AG04450 (cell line): Measurements from ENCODE around the gene GET4. TPM values are rescaled to one million over a fixed set of nuclear protein-coding genes. Genes with fewer than 3 reads are reported as not detected.

Experiments used
- CTCF ChIA-PET: fragments of 300-600, 350-600 bp; formaldehyde crosslinking; extraction: SDS; loops from one replicate; lab custom pipeline; 2022; ENCODE audit warnings: antibody characterized with exemption, inconsistent platforms; lab: Charles Lee
- POLR2A ChIA-PET: fragments of 350-600 bp; formaldehyde crosslinking; extraction: SDS; loops from one replicate; lab custom pipeline; 2021; ENCODE audit warnings: antibody characterized with exemption, inconsistent platforms; lab: Yijun Ruan, JAX
- DNase-seq: peaks from one replicate; pipeline ENCODE4 v3.0.0-alpha.2; 2011; ENCODE audit warnings: low read depth, low spot score
- H3K27ac ChIP-seq: one replicate; pipeline ENCODE4 v1.5.1; 2012; ENCODE audit warnings: low read depth, low read length, control low read depth
- H3K27me3 ChIP-seq: one replicate; pipeline ENCODE4 v1.6.0; 2012; ENCODE audit warnings: low read length; ENCODE audit not compliant: control insufficient read depth, insufficient read depth
- H3K4me3 ChIP-seq: 2 replicates; pipeline ENCODE4 v1.5.1; 2011; ENCODE audit warnings: mild to moderate bottlenecking, low read depth, low read length, control low read depth
- H3K9me3 ChIP-seq: 2 replicates; pipeline ENCODE4 v1.5.1; 2012; ENCODE audit warnings: low read length; ENCODE audit not compliant: control insufficient read depth, insufficient read depth
- polyA plus RNA-seq: library from polyadenylated mRNA; depleted of rRNA; stranded (reverse); fragments of >200 nt; gene quantifications from 2 replicates; pipeline ENCODE4 v1.2.3, GENCODE V29; 2011
- TF ChIP-seq, protein P1 (sequence below): IDR thresholded peaks from 2 replicates; pipeline ENCODE4 v1.5.1; 2011; ENCODE audit warnings: low read depth, low read length, control low read depth, inconsistent platforms

GET4 gene
- polyA plus RNA-seq, 1 experiment: 13.9 TPM

DNA sequence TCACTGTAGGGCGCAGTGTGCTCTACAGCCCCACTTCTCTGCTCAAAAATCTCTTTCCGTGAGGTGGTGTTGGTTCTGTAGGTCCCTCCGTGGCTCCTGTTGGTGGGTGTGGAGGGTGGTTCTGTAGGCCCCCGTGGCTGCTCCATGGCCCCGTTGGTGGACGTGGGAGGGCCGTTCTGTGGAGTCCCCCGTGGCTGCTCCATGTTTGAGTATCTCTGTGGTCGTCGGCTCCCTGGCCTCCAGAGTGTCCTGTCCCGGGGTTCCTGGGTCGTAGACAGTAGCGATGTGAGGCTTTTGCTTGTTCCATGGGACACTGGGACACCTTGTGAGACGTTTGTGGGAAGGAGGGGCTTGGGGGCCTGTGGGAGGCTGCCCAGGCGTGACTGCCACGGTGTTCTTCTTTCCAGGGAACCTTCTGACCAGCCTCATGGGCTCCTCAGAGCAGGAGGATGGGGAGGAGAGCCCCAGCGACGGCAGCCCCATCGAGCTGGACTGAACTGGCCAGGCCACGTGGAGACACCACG is 18.6 kb downstream of the GET4 start:
- H3K27me3 ChIP-seq: no peaks in the 10 kb centered on the region
- H3K27ac ChIP-seq: no peak overlapping the region
- H3K4me3 ChIP-seq: no peak overlapping the region
- H3K9me3 ChIP-seq: peaks cover 24% of the 10 kb centered on the region; the same call in 1 of the 2 replicates
- ChIA-PET CTCF (no interaction called here), POLR2A (no interaction called here)
- TF ChIP-seq, protein P1, sequence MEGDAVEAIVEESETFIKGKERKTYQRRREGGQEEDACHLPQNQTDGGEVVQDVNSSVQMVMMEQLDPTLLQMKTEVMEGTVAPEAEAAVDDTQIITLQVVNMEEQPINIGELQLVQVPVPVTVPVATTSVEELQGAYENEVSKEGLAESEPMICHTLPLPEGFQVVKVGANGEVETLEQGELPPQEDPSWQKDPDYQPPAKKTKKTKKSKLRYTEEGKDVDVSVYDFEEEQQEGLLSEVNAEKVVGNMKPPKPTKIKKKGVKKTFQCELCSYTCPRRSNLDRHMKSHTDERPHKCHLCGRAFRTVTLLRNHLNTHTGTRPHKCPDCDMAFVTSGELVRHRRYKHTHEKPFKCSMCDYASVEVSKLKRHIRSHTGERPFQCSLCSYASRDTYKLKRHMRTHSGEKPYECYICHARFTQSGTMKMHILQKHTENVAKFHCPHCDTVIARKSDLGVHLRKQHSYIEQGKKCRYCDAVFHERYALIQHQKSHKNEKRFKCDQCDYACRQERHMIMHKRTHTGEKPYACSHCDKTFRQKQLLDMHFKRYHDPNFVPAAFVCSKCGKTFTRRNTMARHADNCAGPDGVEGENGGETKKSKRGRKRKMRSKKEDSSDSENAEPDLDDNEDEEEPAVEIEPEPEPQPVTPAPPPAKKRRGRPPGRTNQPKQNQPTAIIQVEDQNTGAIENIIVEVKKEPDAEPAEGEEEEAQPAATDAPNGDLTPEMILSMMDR: no peak
- DNase-seq: no peak

GRCh38 chr7:895451-896052 is 19.2 kb downstream of the GET4 start:
- ChIA-PET POLR2A (no interaction called here), CTCF (interaction anchor here (1.0 kb wide), 1 partner anchor 566 kb away, joined by 5 read pairs; no protein-coding TSS in a partner anchor)
- H3K27ac ChIP-seq: no peak overlapping the region
- H3K27me3 ChIP-seq: no peaks in the 10 kb centered on the region
- no peak overlapping the region for H3K4me3 ChIP-seq
- H3K9me3 ChIP-seq: peaks cover 24% of the 10 kb centered on the region; the same call in 1 of the 2 replicates
- DNase-seq: no peak
- TF ChIP-seq, protein P1: no peak

DNA sequence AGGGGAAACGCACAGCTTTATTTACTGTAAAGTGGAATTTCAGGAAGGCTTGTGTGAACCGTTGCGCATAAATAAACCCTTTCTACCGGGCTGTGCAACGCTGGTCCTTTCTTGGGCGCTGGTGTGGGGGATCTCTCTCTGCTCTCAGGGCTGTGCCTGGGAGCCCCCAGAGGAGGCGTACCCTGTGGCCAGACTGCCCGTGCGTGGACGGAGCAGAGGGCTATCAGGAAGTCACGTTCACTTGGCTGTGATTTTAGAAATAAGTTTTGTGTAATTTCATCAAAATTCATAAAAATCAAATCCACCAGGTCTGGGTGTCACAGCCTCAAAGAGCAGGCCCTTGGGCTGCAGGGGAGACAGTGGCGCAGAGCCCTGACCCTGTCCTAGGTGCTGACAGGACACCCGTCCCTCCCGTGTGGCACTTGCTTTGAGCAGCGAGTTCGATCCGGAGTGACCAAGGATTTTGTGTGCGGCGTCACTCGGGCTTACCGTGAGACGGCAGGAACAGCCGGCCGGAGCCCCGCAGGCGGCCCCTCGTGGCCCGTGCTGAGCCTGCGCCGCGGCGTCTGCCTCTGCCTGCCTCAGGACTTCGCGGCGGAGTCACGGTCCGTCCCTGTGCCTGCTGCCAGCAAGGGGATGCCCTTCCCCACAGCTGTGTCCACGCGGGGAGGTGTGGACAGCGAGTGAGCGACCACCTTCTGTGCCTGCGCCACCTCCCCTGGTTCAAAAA is 20.2 kb downstream of the GET4 start:
- Histone ChIP-seq H3K9me3 (peaks cover 24% of the 10 kb centered on the region; the same call in 1 of the 2 replicates), H3K4me3 (no peak overlapping the region), H3K27me3 (no peaks in the 10 kb centered on the region), H3K27ac (no peak overlapping the region)
- POLR2A ChIA-PET: no interaction called here
- TF ChIP-seq, protein P1: no peak
- no peak for DNase-seq
- CTCF ChIA-PET: interaction anchor here (1.0 kb wide), 1 partner anchor 567 kb away, joined by 5 read pairs; no protein-coding TSS in a partner anchor

- no peak for DNase-seq
- Histone ChIP-seq H3K27me3 (no peaks in the 10 kb centered on the region), H3K27ac (no peak overlapping the region), H3K4me3 (no peak overlapping the region), H3K9me3 (peaks cover 18% of the 10 kb centered on the region; the same call in 1 of the 2 replicates)
- TF ChIP-seq, protein P1: no peak
- ChIA-PET CTCF (no interaction called here), POLR2A (no interaction called here)
Observed at GRCh38 chr7:897086-897485, 20.7 kb downstream of the GET4 start.

DNA sequence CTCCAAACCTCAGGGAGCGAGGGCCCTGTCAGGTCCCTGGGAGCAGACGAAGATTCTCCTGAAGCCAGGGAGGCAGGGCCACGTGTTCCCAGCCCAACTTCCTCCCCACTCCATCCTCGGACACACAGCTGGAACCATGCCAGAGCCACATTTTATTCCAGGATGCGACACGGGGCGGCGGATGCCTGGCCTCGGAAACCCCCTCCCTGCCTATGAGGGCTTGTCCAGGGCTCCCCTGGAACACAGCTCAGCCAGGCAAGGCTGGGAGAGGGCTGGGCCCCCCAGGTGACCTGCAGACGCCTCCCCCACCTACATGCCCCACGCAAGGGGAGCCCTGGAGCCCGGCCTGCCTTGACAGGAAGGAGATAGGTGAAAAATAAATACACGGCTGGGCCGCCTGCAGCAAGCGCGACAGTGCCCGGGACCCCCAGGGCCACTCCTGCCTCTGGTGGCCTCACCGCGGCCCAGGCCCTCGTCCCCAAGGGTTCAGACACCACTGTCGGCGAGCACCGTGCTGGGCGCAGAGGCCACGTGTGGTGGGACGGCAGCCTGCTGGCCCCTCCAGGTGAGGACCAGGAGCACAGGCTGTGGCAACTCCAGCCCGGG is 21.5 kb downstream of the GET4 start:
- no peak overlapping the region for H3K27ac ChIP-seq
- DNase-seq: no peak
- ChIA-PET POLR2A (no interaction called here), CTCF (no interaction called here)
- TF ChIP-seq, protein P1: no peak
- no peaks in the 10 kb centered on the region for H3K27me3 ChIP-seq
- no peak overlapping the region for H3K4me3 ChIP-seq
- peaks cover 18% of the 10 kb centered on the region; the same call in 1 of the 2 replicates for H3K9me3 ChIP-seq
